HG03108 (cell line): Measurements from ENCODE around the gene ACLY.
"Not testable (repeated sequence)": the region's sequence is repeated elsewhere in the genome, so short reads cannot be mapped to it uniquely, and the experiment has no call there.

Source experiments
- ATAC-seq: cut with Tn5 transposase; IDR thresholded peaks from one replicate; pipeline ENCODE4 v1.9.1; 2021; ENCODE audit warnings: moderate library complexity; ENCODE audit not compliant: unreplicated experiment

The ACLY gene

DNA sequence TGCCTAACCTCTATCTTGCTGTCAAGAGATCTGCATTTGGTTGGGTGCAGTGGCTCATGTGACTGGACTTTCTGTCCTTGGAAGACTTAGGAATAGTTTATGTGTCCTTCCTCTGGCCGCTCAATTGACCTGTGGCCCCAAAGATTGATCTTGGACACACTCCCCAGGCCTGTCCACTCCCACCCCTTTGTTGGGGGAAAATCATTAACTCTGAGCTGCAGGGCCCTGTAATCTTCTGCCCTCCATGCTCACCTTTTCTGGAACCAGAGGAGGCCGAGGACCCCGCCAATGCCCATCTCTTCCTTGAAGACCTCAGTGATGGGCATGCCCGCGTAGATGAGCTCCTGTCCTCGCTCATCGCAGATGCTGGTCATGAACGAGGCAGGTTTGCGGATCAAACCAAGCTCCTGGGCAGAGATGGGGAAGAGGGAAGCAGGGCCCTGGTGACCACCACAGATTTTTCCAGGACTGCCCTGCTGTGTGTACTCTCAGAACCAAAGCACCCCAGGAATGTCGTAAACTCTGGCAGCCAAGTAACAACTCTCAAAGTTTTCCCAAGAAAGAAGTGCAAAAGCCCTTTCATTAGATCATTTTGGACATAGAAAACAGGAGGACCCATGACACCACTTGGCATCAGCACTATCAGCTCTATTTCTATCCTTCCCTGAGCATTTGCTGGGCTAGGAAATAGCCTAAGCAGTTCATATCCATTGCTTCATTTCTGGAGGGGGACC, 45.0 kb downstream of the ACLY start:
- no peak for ATAC-seq

DNA sequence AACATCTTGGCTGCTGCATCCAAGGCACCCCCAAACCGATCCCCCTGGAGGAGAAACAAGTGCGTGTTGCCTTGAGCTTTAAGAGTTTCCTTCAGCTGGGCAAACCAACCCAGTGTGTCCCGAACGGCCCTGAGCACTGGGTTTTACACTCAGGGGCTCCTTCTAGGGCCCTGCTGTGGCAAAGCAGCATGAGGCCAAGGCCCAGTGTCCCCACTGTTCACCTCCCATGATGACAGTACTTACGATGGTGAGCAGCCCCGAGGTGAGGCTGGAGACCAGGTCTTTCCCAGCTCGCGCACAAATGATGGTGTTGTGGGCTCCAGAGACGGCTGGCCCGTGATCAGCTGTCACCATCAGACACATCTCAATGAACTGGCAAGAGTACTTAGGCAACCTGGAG, 47.0 kb downstream of the ACLY start:
- ATAC-seq: no peak

DNA sequence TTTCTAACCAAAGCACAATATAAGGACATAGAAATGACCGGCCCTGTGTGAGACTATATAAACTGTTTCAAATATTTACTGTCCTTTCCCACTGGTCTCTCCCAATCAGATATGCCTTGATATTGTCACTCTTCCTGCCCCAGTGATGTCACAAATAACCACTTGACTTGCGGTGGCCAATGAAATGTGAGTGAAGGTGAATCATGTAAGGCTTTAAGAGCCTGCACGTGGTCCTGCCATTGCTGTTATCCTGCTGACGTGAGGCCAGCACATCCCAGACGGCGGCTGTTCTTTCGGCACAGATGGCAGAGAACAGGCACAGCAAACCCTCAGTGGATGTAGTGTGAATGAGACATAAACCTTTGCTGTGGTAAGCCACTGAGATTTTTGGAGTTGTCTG, 48.1 kb downstream of the ACLY start:
- no peak for ATAC-seq

DNA sequence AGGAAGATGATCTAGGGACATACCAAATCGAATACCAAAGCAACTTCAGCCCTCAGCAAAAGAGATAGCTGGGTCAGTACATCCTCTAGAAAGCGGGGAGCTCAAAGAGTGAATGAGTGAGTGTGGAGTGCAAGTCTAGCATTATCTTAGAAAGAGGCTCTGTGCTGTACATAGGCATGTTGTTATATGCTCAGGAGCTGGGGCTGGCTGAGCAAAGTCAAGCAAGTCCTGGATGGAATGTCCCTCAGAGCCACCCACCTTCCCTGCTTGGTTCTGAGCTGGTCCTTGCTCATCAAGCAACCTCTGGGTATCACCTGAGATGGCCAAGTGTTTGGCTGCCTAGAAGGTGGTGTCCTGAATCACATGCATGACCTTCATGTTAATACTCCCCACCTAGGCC, 48.7 kb downstream of the ACLY start:
- ATAC-seq: no peak

DNA sequence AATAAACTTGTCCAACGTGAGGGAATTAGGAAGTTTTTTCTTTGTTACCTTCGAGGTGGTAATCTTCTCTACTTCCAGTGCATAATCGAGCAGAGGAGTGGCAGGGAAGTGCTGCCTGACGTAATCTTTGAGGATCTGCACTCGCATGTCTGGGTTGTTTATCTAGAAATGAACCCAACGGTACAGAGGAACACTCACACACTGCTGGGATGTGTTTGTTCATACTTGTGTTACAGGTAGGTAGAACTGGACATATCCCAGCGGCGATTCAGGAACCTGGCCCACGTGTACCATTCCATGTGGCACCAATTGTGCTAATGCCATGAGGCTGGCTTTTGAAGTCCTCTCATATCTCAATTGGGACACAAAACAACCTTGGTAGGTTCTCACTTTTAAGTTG, 49.3 kb downstream of the ACLY start:
- no peak for ATAC-seq

DNA sequence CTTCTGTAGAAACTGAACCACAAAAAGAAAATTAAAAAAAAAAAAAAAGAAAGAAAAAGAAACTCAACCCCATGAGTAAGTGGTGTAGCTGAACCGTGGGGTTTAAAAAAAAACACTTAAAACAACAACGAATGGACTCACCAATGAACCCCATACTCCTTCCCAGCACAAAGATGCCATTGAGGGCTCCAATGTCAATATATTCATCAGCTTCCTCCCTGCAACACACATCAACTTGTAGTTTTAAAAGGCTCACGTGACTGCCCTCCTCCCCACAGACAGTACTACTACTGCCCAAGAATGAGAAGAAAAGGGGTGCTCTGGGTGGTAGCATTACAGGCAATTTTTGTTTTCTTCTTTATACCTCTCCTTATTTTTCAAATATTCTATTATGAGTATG, 50.2 kb downstream of the ACLY start:
- no peak for ATAC-seq

DNA sequence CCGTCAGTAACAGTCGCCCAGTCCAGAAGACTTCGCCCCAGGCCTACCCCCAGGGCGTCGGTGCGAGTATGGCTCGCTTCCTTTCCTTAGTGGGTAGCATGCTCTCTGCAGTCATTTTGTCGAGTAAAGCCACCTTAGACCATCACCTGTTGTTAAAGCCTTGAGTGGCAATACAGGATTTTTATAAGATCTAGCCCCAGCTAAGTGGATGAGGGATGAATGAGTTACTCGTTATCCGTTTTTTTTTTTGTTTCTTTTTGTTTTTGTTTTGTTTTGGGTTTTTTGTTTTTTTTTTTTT, 53.2 kb downstream of the ACLY start:
- ATAC-seq: no peak

DNA sequence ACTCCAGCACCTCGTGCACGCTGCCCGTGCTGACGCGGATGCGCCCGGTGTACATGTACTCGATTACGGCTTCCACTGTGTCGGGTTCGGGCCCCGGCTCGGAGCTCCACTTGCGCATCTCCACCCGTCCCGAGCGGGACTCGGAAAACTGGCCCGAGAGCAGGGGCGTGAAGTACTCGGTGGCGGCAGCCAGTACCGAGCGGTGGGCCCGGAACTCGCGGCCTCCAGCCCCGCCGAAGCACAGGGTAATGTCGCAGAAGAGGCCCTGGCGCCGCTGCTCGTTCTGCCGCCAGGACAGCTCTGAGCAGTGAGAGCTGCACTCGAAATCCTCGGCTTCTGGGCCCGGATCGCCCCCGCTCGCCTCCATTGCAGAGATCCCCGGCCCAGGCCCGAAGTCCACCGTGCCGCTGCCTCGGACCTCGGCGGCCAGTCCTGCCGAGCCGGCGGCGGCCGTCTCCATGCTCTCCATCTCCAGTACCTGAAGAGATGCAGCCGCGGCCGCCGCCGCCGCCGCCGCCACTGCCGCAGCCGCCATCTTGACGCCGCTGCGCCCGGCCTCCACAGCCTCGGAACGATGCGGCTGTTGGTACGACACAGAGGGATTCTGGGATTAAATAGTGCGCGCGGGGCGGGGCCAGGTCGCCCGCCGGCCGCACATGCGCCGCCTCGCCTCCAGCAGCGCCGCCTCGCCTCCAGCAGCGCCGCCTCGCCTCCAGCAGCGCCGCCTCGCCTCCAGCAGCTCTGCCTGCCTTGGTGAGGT, 53.7 kb downstream of the ACLY start, which contains the start of gene KLHL11:
Gene KLHL11, minus strand, starts transcription at position 588 of the 760 bp plus-strand sequence. Its CDS starts 53 bp downstream, at position 535.
- peak; percentile 91 for ATAC-seq

DNA sequence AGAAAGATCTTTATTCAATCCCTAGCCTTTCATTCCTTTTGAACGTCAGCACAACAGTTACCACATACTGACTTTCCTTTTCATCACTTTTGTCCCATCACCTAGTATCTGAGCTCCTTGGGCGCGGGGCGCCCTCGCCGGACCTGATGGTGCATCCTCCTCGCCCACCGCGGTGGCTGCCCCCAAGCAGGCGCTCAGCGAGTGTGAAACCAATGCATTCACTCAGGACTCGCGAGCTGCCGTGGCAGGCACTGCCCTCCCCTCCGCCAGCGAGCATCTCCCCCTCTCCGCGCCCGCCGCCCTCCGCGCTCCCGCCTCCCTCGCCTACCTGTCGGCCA, 54.3 kb downstream of the ACLY start:
- peak; percentile 11 for ATAC-seq

DNA sequence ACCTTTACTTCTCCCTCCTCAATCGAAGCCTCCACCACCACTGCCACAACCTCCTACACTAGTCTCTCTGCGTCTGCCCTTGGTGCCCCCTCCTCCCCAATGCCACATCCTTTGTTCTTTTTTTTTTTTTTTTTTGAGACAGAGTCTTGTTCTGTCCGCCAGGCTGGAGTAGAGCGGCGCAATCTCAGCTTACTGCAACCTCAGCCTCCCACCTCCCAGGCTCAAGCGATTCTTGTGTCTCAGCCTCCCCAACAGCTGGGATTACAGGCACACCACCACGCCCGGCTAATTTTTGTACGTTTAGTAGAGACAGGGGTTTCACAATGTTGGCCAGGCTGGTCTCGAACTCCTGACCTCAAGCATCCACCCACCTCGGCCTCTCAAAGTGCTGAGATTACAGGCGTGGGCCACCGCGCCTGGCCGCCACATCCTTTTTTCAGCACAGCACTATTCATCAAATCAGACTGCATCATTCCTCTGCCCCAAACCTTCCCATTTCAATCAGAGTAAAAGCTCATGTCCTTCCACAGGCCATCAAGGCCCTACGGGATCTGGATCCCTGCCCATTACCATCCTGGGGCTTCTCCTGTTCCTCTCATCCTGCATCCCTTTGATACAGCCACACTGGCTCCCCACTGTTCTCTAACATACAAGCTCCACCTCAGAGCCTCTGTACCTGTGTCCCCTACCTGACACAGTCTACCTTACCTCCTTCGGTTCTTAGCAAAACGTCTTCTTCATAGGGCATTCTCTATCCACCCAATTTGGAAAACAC, 55.5 kb downstream of the ACLY start:
- ATAC-seq: no peak

DNA sequence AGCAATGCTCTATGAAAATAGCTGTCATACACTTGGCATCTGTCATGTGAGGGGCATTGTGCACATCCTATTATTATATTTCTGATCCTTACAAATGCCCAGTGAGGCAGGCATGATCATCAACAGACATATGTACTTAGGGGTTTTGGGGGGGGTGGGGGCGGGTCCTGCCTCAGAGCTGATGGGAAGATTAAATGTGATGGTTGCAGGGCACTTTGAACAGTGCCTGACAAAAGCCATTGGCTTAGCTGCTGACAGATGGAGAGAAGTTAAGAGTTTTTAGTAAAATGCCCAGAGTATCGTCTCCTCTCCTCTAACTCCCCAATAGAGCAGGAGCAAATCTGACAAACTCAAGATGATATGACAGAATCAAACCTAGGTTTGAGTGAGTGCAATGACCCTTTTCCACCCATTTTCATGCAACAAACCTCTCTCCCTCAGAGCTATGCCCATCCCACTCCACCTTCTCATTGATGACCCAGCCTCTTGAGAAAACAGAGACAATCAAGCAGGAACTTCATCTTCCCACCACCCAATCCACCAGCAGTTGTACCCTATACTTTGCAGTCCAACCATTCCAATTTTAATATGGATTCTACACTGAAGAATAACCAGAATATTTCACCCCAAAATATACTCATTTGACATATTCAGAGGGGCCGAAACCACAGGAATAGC, 58.4 kb downstream of the ACLY start:
- no peak for ATAC-seq

DNA sequence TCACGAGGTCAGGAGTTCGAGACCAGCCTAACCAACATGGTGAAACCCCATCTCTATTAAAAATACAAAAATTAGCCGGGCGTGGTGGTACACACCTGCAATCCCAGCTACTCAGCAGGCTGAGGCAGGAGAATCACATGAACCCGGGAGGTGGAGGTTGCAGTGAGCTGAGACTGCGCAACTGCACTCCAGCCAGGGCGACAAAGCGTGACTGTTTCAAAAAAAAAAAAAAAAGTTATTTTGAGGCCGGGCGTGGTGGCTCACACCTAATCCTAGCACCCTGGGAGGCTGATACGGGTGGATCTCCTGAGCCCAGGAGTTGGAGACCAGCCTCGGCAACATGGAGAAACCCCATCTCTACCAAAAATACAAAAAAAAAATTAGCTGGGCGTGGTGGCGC, 67.4 kb downstream of the ACLY start:
- not testable (repeated sequence) for ATAC-seq

DNA sequence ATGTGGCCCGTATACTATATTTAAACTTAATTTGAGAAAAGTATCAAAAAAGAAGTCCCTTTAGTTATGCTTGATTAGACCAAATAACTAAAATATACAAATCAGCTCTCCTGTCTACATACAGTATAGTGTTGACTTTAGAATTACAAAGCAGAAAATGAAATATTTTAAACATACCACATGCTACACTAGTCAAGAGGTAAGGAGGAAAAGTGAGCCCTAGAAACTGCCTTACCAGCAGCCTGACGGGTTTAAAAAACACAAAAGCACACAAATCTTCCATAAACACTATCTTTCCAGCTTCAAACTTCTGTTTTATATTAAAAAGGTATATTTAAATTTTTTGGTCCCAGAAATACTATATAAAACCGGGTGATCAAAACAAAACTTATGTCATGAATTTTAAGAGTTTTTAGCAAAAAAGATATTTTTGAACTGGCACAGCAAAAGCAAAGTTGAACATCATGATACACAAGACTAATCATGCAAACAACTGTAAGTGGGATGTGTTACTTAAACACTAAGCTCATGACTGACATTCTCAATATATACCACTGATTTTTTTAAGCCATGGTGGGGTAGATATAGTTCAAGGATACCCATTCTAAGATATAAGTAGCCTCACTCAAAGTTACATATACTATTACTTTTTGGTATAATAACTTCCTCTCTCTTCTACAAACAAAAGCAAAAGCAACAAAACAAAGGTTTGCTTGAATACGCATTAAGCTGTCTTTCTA, 69.3 kb downstream of the ACLY start:
- ATAC-seq: no peak

DNA sequence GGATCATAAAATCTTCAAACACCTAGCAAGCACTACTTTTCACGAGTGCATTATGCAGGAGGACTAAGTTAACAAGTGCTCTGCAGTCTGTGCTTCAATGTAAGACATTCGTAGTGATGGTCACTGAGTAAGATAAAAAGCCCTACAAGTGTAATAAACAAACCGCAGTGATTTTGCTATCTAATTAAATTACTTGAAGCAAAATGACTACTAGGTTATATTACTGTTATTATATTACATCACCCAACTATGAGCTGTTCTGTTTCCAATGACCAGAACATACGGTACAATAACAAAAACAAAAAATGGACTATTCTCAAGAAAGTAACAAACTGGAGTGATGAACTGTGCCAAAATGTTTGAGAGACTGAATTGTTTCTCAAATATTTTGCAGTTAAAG, 70.0 kb downstream of the ACLY start:
- ATAC-seq: no peak

DNA sequence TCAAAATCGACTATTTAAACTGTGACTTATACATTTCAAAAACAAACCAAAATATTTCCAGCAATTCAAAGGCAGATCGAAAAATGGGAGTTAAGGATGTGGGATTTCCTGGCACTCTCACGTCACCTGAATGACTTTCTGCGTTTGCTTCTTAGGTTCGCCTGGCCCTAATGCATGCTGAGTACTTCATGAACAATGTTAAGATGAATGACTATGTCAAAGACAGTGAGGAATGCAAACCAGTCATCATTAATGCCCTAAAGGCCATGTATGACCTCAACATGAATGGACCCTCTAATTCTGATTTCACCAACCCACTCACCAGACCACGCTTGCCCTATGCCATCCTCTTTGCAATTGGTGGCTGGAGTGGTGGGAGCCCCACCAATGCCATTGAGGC, 73.8 kb downstream of the ACLY start:
- no peak for ATAC-seq

DNA sequence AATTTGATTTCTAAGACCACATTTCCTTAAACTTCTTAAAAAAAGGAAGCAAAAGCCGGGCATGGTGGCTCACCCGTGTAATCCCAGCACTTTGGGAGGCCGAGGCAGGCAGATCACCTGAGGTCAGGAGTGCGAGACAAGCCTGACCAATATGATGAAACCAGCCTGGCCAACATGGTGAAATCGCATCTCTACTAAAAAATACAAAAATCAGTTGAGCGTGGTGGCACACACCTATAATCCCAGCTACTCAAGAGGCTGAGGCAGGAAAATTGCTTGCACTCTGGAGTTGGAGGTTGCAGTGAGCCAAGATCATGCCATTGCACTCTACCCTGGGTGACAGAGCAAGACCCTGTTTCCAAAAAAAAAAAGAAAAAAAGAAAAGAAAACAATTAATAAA, 78.0 kb downstream of the ACLY start:
- not testable (repeated sequence) for ATAC-seq

DNA sequence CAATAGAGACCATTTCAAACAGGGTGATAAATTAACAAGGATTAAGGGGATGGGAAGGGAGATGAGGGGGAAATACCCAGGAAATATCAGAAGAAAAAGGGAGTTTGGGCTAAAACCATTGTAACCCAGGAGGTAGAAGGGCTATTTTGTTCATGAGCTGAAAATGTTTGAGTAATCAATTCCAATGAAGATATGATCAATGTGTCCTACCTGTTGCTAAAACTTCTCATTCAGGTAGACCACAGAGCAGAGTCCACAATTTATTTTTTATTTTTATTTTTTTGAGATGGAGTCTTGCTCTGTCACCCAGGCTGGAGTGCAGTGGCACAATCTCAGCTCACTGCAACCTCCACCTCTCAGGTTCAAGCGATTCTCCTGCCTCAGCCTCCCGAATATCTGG, 79.3 kb downstream of the ACLY start:
- ATAC-seq: not testable (repeated sequence)

DNA sequence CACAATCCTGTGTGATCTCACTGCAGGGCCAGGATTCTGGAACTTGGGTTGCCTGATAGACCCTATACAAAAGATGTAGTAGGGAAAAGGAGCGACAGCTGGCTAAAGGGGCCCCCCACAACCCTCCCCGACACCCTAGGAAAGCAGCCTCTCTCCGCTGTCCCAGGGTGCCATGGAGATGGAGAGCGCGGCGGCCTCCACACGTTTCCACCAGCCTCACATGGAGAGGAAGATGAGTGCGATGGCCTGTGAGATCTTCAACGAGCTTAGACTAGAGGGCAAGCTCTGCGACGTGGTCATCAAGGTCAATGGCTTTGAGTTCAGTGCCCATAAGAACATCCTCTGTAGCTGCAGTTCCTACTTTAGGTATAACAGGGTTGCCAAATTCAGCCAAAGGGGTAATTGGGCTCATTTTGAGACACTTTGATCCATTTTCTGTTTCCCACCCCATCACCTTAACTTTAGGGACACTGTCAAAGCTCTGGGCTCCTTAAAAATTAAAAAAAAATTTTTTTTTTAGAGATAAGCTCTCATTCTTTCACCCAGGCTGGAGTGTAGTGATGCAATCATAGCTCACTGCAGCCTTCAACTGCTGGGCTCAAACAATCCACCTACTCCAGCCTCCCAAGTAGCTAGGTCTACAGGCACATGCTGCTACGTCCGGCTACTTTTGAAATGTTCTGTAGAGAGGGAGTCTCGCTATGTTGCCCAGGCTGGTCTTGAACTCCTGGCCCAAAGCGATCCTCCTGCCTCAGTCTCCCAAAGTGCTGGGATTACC, 80.8 kb downstream of the ACLY start, which contains the start of gene KLHL10:
Gene KLHL10, plus strand, starts transcription at position 65 of the 778 bp plus-strand sequence. Its CDS starts 108 bp downstream, at position 173.
- no peak for ATAC-seq

DNA sequence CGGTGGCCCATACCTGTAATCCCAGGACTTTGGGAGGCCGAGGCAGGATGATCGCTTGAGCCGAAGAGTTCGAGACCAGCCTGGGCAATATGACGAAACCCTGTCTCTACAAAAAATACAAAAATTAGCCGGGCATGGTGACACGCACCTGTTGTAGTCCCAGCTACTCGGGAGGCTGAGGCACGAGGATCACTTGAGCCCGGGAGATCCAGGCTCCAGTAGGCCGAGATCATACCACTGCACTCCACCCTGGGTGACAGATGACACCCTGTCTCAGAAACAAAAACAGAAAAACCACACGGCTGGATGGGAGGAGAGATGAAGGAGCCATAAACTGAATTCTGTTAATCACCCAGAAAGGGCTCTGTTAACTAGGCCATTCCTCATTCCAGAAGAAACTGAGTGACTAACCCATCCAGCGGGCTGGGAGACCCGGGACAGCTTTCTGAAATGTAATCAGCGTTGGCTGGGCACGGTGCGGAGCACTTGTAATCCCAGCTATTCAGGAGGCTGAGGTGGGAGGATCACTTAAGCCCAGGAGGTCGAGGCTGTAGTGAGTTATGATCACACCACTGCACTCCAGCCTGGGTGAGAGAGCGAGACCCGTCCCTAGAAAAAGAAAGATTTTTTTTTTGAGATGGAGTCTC, 82.1 kb downstream of the ACLY start:
- no peak for ATAC-seq
